ENCODE measurements around the gene HUWE1. TPM values are rescaled to one million over a fixed set of nuclear protein-coding genes. Genes with fewer than 3 reads are reported as not detected.

The HUWE1 gene
- total RNA-seq, 1 experiment from 2014 or later, result 277 TPM

DNA sequence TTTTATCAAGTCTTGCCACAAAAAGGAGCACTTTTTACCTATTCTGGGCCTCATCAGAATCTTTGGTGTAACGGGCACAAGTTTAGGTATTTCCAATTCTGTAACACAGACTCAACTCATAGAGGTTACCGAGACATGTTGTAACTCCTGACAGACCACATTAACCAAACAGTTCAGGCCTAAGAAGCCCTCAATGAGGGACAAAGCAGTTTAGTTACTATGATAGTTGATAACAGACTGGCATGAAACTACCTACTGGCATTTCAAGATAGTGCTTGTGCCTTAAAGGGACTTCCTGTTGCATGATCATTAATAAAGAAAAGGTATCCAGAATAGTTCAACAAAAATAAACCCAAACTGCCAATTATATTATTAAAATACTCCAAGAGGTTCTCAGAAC lies 64.1 kb downstream of the HUWE1 start:
- ChIA-PET CTCF (no interaction called here), POLR2A (no interaction called here)
- Mint-ChIP-seq H3K27ac (no peak overlapping the region), H3K9me3 (no peaks in the 10 kb centered on the region), H3K27me3 (ENCODE audit: low read depth) (no peaks in the 10 kb centered on the region), H3K4me3 (no peak overlapping the region), H3K4me1 (no peaks in the 10 kb centered on the region), H3K36me3 (peaks cover 58% of the 10 kb centered on the region)
- TF ChIP-seq FOXK1 (CRISPR knock-in tag; IDR thresholded peaks at IDR 0.05) (no peak), ZNF671 (CRISPR knock-in tag; IDR thresholded peaks at IDR 0.05) (no peak), SP1 (CRISPR knock-in tag; conservative IDR thresholded peaks at IDR 0.05) (no peak), TP53 (CRISPR knock-in tag; IDR thresholded peaks at IDR 0.05) (no peak), JAZF1 (CRISPR knock-in tag; IDR thresholded peaks at IDR 0.05) (no peak), ZNF416 (CRISPR knock-in tag; IDR thresholded peaks at IDR 0.05) (no peak), RELA (CRISPR knock-in tag; IDR thresholded peaks at IDR 0.05; ENCODE audit: borderline replicate concordance) (no peak), CREB1 (CRISPR knock-in tag; IDR thresholded peaks at IDR 0.05) (no peak), NR3C1 (CRISPR knock-in tag; conservative IDR thresholded peaks at IDR 0.05; ENCODE audit: low read depth) (no peak), KAT7 (CRISPR knock-in tag; IDR thresholded peaks at IDR 0.05; ENCODE audit: borderline replicate concordance) (no peak), MYBL2 (CRISPR knock-in tag; IDR thresholded peaks at IDR 0.05) (no peak), TEAD4 (CRISPR knock-in tag; IDR thresholded peaks at IDR 0.05) (no peak), ZNF423 (CRISPR knock-in tag; IDR thresholded peaks at IDR 0.05) (no peak)
- TF ChIP-seq, protein P1, sequence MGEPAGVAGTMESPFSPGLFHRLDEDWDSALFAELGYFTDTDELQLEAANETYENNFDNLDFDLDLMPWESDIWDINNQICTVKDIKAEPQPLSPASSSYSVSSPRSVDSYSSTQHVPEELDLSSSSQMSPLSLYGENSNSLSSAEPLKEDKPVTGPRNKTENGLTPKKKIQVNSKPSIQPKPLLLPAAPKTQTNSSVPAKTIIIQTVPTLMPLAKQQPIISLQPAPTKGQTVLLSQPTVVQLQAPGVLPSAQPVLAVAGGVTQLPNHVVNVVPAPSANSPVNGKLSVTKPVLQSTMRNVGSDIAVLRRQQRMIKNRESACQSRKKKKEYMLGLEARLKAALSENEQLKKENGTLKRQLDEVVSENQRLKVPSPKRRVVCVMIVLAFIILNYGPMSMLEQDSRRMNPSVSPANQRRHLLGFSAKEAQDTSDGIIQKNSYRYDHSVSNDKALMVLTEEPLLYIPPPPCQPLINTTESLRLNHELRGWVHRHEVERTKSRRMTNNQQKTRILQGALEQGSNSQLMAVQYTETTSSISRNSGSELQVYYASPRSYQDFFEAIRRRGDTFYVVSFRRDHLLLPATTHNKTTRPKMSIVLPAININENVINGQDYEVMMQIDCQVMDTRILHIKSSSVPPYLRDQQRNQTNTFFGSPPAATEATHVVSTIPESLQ (CRISPR knock-in tag; IDR thresholded peaks at IDR 0.05), result no peak
- TF ChIP-seq, protein P2, sequence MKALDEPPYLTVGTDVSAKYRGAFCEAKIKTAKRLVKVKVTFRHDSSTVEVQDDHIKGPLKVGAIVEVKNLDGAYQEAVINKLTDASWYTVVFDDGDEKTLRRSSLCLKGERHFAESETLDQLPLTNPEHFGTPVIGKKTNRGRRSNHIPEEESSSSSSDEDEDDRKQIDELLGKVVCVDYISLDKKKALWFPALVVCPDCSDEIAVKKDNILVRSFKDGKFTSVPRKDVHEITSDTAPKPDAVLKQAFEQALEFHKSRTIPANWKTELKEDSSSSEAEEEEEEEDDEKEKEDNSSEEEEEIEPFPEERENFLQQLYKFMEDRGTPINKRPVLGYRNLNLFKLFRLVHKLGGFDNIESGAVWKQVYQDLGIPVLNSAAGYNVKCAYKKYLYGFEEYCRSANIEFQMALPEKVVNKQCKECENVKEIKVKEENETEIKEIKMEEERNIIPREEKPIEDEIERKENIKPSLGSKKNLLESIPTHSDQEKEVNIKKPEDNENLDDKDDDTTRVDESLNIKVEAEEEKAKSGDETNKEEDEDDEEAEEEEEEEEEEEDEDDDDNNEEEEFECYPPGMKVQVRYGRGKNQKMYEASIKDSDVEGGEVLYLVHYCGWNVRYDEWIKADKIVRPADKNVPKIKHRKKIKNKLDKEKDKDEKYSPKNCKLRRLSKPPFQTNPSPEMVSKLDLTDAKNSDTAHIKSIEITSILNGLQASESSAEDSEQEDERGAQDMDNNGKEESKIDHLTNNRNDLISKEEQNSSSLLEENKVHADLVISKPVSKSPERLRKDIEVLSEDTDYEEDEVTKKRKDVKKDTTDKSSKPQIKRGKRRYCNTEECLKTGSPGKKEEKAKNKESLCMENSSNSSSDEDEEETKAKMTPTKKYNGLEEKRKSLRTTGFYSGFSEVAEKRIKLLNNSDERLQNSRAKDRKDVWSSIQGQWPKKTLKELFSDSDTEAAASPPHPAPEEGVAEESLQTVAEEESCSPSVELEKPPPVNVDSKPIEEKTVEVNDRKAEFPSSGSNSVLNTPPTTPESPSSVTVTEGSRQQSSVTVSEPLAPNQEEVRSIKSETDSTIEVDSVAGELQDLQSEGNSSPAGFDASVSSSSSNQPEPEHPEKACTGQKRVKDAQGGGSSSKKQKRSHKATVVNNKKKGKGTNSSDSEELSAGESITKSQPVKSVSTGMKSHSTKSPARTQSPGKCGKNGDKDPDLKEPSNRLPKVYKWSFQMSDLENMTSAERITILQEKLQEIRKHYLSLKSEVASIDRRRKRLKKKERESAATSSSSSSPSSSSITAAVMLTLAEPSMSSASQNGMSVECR (CRISPR knock-in tag; IDR thresholded peaks at IDR 0.05; ENCODE audit: borderline replicate concordance), result no peak
- TF ChIP-seq, protein P3, sequence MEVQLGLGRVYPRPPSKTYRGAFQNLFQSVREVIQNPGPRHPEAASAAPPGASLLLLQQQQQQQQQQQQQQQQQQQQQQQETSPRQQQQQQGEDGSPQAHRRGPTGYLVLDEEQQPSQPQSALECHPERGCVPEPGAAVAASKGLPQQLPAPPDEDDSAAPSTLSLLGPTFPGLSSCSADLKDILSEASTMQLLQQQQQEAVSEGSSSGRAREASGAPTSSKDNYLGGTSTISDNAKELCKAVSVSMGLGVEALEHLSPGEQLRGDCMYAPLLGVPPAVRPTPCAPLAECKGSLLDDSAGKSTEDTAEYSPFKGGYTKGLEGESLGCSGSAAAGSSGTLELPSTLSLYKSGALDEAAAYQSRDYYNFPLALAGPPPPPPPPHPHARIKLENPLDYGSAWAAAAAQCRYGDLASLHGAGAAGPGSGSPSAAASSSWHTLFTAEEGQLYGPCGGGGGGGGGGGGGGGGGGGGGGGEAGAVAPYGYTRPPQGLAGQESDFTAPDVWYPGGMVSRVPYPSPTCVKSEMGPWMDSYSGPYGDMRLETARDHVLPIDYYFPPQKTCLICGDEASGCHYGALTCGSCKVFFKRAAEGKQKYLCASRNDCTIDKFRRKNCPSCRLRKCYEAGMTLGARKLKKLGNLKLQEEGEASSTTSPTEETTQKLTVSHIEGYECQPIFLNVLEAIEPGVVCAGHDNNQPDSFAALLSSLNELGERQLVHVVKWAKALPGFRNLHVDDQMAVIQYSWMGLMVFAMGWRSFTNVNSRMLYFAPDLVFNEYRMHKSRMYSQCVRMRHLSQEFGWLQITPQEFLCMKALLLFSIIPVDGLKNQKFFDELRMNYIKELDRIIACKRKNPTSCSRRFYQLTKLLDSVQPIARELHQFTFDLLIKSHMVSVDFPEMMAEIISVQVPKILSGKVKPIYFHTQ (CRISPR knock-in tag; IDR thresholded peaks at IDR 0.05), result no peak
- TF ChIP-seq, protein P4, sequence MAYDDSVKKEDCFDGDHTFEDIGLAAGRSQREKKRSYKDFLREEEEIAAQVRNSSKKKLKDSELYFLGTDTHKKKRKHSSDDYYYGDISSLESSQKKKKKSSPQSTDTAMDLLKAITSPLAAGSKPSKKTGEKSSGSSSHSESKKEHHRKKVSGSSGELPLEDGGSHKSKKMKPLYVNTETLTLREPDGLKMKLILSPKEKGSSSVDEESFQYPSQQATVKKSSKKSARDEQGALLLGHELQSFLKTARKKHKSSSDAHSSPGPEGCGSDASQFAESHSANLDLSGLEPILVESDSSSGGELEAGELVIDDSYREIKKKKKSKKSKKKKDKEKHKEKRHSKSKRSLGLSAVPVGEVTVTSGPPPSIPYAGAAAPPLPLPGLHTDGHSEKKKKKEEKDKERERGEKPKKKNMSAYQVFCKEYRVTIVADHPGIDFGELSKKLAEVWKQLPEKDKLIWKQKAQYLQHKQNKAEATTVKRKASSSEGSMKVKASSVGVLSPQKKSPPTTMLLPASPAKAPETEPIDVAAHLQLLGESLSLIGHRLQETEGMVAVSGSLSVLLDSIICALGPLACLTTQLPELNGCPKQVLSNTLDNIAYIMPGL (CRISPR knock-in tag; IDR thresholded peaks at IDR 0.05), result no peak
- TF ChIP-seq, protein P5, sequence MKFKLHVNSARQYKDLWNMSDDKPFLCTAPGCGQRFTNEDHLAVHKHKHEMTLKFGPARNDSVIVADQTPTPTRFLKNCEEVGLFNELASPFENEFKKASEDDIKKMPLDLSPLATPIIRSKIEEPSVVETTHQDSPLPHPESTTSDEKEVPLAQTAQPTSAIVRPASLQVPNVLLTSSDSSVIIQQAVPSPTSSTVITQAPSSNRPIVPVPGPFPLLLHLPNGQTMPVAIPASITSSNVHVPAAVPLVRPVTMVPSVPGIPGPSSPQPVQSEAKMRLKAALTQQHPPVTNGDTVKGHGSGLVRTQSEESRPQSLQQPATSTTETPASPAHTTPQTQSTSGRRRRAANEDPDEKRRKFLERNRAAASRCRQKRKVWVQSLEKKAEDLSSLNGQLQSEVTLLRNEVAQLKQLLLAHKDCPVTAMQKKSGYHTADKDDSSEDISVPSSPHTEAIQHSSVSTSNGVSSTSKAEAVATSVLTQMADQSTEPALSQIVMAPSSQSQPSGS (CRISPR knock-in tag; IDR thresholded peaks at IDR 0.05; ENCODE audit: borderline replicate concordance, low read depth), result no peak
- TF ChIP-seq, protein P6, sequence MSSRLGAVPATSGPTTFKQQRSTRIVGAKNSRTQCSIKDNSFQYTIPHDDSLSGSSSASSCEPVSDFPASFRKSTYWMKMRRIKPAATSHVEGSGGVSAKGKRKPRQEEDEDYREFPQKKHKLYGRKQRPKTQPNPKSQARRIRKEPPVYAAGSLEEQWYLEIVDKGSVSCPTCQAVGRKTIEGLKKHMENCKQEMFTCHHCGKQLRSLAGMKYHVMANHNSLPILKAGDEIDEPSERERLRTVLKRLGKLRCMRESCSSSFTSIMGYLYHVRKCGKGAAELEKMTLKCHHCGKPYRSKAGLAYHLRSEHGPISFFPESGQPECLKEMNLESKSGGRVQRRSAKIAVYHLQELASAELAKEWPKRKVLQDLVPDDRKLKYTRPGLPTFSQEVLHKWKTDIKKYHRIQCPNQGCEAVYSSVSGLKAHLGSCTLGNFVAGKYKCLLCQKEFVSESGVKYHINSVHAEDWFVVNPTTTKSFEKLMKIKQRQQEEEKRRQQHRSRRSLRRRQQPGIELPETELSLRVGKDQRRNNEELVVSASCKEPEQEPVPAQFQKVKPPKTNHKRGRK (CRISPR knock-in tag; IDR thresholded peaks at IDR 0.05; ENCODE audit: borderline replicate concordance), result no peak
- no peak for ATAC-seq
- no peak for DNase-seq (ENCODE audit: low spot score)
